Testis (tissue), 2 donors: Measurements from ENCODE around the gene HMHB1.

Experiments used
- CTCF ChIP-seq, 3 experiments: fragments of 450-650 bp in 2 of 3; fragments of 200-600 bp in 1 of 3; sonication (generic) in 1 of 3; IDR thresholded peaks; one replicate each; pipeline ENCODE4 v1.5.1; 2016 to 2019; ENCODE audit warnings: antibody characterized with exemption in 3 of 3, mild to moderate bottlenecking in 2 of 3, moderate library complexity in 1 of 3
- POLR2A ChIP-seq: fragments of 450-650 bp; IDR thresholded peaks from one replicate; pipeline ENCODE4 v1.6.1; 2017; ENCODE audit warnings: antibody characterized with exemption, mild to moderate bottlenecking, moderate library complexity

- TF ChIP-seq POLR2A (no peak), CTCF (IDR thresholded peaks at IDR 0.05) (no peak)
These were observed 11.2 kb upstream of the HMHB1 start for GRCh38 chr5:143800715-143801114.
